SHP77 treated with DMSO at 0.1 percent for 48 hours (cell line): Measurements from ENCODE around the gene XXYLT1.

Experiments used
- DNase-seq: peaks from one replicate; lab custom pipeline; 2025; lab: John Stamatoyannopoulos, UW

The XXYLT1 gene

DNA sequence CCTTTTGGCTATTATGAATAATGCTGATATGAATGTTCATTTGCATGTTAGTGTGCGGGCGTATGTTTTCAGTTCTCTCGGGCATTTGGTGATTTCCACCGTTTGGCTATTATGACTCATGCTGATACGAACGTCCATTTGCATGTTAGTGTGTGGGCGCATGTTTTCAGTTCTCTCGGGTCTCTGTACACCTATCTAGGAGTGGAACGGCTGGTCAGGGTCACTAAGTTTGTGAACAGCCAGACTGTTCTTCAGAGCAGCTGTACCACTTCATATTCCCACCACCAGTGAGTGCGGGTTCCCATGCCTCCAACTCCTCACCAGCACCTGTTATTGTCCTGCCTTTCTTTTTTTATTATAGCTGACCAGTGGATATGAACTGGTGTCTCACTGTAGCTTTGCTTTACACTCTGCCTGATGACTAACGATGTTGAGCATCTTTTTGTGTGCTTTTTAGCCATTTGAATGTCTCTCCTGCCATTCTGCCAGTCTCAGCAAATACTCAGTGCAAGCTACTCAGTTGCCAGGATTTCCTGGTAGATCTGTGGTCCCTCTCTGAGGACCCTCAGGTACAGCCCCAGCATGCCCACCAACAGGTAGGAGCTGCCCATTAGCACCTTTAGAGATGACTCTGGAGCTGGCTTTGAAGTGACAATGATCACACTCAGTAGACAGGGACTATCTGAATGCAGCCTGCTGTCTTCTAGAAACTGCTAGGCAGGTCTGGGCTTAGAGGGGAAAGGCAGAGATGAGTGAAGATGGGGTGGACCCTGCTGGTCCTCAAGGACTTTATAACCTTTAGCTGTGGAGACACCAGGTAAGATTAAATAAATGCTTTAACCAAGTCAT is 141.1 kb downstream of the XXYLT1 start:
- no peak for DNase-seq

DNA sequence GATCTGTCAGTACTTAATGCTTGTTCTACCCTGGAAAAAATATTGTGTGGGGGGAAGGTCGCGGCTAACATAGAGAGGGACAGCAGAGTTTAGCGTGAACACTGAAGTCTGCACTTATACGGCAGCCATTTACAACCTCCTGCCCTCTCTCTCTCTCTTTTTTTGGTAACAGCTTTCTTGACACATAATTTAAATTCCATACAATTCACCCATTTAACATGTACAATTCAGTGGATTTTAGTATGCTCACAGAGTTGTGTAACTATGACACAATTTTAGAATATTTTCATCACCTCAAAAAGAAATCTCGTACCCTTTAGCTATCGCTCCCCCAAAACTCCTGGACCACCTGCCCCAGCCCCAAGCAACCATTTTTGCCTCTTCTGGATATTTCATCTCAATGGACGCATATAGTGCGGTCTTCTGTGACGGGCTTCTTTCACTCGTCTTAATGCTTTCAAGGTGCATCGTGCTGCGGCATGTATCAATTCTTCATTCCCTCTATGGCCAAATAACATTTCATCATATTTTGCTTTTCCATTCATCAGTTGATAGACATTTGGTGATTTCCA is 141.8 kb downstream of the XXYLT1 start:
- no peak for DNase-seq

- DNase-seq: no peak
Observed at GRCh38 chr3:195128255-195129071, 142.5 kb downstream of the XXYLT1 start.

DNA sequence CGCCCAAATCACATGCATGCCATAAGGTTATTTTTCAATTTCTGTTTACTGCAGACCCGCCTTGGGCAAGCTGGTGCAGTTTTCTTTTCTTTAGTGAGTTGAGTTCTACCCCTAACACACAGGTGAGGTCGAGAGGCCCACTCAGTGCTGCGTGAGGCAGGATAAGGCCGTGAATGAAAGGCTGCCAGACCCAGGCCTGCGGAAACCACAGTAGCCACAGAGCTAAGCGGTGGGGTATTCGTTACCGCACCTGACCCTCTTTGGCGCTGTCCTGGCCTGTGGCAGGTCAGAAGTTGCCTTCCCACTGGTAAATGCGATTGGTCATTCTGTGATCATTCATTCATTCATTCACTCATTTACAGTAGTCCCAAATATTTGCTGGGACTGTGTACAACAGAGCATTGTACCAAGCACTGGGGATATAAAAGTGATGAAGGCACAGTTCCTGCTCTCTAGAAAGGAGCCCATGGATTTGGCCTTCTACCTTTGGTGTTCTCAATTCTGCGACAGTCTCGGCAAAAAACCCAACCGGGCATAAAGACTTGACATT is 144.8 kb downstream of the XXYLT1 start:
- no peak for DNase-seq

DNA sequence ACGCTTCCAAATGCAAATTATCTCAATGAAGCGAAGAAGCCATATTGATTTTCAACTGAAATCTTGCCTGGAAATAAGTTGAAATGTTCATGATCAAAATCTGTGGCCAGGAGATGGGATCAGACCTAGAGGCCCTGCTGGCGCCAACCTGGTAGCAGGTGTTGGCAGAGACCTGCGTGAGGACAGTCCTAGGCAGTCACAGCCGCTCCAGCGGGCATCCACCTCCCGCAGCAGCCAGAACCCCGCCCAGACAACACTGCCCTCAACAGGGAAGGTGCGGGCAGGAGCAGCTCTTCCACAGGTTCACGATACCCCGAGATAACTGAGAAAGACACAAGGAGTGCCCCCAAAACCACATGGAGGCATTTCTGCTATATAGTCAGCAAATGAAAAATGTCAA is 145.3 kb downstream of the XXYLT1 start:
- no peak for DNase-seq

GRCh38 chr3:195124378-195124992 is 146.5 kb downstream of the XXYLT1 start:
- no peak for DNase-seq

- no peak for DNase-seq
Observed at GRCh38 chr3:195123281-195123691, 147.7 kb downstream of the XXYLT1 start.

- no peak for DNase-seq
Observed at GRCh38 chr3:195122261-195122660, 148.7 kb downstream of the XXYLT1 start.

GRCh38 chr3:195120267-195120601 is 150.7 kb downstream of the XXYLT1 start:
- no peak for DNase-seq

DNA sequence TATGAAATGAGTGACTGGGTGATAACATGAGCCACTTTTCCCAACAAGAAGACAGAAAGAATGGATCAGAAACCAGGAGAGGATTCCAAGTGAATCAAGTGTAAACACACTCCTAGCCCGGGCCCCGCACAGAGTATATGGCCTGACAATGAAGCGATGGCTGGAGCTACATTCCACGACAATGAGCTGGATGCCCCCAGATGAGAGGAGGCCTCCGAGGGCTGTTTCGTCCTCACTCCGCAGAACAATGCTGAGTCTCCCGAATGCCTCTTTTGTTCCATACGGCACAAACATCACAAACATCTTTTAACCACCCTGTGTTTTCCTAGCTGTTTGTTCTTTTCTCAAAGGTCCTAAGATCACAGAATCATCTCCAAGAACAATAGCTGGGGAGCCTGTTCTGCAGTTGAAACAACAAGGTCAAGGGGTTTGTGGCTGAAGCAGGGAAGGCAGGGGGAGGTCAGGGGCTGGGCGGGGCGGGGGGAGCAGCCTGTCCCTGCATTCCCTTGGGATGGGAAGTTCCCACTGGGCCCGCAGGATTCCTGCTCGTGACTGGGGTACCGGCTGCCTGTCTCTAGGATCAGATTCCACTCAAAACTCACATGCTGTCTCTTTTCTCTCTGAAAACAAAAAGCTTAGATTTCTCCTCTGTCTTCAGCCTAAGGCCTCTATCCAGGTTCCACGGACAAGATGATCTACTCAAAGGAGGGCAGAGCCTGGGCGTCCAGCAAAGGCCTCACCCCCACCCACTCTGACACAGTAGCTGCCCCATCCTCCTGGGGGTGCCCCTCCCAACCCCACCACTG is 151.3 kb downstream of the XXYLT1 start:
- DNase-seq: no peak

DNA sequence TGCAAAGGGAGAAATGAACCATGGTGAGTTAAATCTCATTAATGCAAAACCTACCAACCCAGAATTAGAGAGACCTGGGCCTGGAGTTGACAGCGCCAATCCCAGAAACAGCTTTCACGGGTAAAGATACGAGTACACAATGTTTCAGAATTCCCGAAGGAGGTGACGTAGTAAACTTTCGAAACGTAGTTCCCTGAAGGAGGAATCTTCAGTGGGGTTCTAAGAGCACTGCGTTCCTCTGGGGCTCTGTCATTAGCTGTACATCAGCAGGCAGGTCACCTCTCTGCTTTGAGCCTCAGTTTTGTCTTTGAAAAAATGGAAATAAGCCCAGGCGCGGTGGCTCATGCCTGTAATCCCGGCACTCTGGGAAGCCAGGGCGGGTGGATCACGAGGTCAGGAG is 152.3 kb downstream of the XXYLT1 start:
- DNase-seq: no peak

GRCh38 chr3:195117978-195118581 is 152.9 kb downstream of the XXYLT1 start:
- DNase-seq: no peak

DNA sequence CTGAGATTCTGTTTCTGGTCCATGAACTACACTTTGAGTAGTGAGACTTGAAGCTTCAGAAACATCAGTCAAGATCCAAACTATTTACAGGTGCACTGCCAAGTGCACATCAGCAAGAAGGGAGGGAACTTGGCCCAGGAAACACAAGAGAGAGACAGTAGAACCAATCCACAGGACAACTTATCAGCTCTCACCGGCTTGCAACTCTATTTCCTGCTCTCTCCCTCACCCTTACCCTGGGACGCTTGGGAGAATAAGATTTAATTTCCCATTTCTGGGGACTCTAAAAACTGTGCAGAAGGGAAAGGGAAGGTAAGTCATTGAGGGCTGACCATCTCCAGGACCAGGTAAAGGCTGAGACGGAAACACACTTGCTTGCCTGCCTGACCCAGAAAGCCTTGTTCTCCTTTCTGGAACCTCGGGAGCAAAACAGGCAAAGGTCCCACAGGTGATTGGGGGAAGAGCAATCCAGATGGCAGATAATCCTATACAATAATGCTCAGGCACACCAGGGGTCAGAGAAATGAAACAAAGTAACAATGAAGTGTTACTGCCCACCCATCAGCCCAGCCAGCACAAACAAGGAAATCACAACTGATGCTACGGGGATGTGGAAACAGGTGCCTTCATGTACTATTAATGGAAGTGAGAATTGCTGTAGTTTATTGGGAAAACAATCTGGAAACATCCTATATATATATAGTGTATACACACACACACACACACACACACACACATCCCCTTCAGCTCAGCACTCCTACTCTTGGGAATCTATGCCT is 154.4 kb downstream of the XXYLT1 start:
- DNase-seq: no peak

DNA sequence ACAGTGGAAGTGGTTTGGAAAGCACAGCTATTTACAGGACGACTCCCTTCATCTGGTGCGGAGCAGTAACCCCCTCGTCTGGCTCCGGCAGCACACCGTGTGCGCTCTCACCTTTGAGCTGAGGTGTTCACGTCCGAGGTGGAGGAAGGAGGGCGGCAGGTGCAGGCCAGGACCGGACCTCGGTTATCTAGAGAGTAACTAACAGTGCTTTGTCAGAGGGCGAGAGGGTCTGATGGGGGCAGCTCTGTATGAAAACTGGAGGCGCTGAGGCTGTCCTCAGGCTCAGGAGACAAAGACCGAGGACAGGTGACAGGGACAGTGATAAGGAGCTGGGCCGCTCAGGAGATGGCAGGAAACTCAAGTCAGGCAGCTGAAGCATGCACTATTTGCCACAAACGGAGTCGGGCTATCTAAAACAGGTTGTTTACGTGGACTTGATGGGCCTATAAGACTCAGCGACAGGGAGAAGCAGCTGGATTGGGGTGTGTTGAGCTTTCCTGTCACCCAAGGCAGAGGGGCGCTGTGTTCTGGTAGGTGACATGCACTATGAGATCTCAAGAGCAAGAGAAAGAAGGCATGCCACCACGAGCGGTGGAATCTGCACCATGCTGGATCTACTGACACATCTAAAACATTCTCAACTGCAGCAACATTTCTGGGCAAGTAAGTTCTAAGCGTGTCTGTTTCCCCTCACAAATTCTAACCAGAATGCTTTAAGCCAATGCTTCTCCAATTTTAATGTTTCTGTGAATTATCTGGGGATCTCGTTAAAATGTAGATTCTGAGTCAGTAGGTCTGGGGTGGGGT is 155.2 kb downstream of the XXYLT1 start:
- no peak for DNase-seq

GRCh38 chr3:195114786-195115599 is 156.0 kb downstream of the XXYLT1 start:
- DNase-seq: no peak

GRCh38 chr3:195113536-195114425 is 157.2 kb downstream of the XXYLT1 start:
- DNase-seq: no peak

DNA sequence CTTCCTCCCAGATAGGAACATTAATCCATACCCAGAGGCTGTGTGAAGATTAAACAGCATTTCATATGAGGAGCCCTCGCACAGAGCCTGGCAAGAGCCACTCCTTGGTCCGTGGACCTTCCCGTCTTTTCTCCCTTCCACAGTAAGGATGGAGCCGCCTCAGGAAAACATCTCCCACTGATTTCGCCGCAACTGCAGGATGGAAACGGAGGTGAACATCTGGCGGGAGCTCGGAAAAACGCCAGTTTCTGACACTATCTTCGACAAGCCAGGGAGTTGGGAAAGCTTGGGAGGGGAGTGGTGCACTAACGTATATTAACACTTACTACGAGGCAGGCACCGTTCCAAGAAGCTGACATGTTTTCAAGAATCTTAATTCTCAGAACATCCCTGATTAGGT is 157.9 kb downstream of the XXYLT1 start:
- no peak for DNase-seq
